Activated naive CD4-positive, alpha-beta T cell treated with anti-CD3 and anti-CD28 coated beads for 36 hours (primary cell): ENCODE data around the gene PTPRM. TPM values are rescaled to one million over a fixed set of nuclear protein-coding genes. Genes with fewer than 3 reads are reported as not detected.

Experiments used
- CTCF ChIA-PET: fragments of 350-600 bp; sonication (Branson Sonifier 250); formaldehyde crosslinking; loops from one replicate; lab custom pipeline; 2021; ENCODE audit warnings: antibody characterized with exemption; lab: Charles Lee
- DNase-seq: peaks from one replicate; pipeline ENCODE4 v3.0.0-alpha.2; 2020
- H3K27ac Mint-ChIP-seq: one replicate; pipeline ENCODE4 v1.8.0; 2021; ENCODE audit warnings: mild to moderate bottlenecking, mixed read lengths
- H3K27me3 Mint-ChIP-seq: one replicate; pipeline ENCODE4 v1.8.0; 2021; ENCODE audit warnings: low read depth, mixed read lengths
- H3K36me3 Mint-ChIP-seq: one replicate; pipeline ENCODE4 v1.8.0; 2021; ENCODE audit warnings: low read depth, mixed read lengths
- H3K4me1 Mint-ChIP-seq: one replicate; pipeline ENCODE4 v1.8.0; 2021; ENCODE audit warnings: low read depth, mixed read lengths
- H3K4me3 Mint-ChIP-seq: one replicate; pipeline ENCODE4 v1.8.0; 2021; ENCODE audit warnings: mild to moderate bottlenecking, moderate library complexity, mixed read lengths
- H3K9me3 Mint-ChIP-seq: one replicate; pipeline ENCODE4 v1.8.0; 2021; ENCODE audit warnings: mixed read lengths
- intact Hi-C: fragments of 100-400 bp; cut with micrococcal nuclease; formaldehyde crosslinking; loops from one replicate; pipeline ENCODE4 v1.15.1; 2023
- total RNA-seq, 2 experiments: library from RNA; stranded (reverse); gene quantifications; one replicate each; pipeline ENCODE4 v1.2.3, GENCODE V29; 2021

Gene PTPRM
- total RNA-seq, 2 experiments from 2014 or later, result 4.3 to 6.1 TPM

DNA sequence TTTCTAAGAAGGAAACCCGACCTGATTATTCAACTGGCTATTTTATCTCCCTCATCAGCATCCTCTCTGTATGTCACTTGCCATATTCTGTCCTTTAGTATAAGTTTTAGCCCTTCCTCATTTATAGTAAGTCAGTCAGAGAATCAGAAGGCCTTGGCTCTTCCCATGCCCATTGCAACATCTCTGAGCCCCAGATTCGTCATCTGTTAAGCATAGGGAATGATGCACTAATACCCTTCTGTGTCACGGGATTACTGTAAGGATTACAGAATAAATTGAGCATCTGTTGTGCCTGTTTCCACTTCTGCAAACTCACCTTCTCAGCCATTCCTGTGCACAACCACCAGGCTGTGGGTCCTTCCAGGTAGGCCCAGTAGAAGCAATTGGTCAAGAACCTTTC, 784.0 kb downstream of the PTPRM start:
- Mint-ChIP-seq H3K9me3 (no peaks in the 10 kb centered on the region), H3K4me3 (no peak overlapping the region), H3K27me3 (no peaks in the 10 kb centered on the region), H3K36me3 (no peaks in the 10 kb centered on the region), H3K27ac (no peak overlapping the region), H3K4me1 (no peaks in the 10 kb centered on the region)
- intact Hi-C loops, result no loop called here
- DNase-seq, result no peak
- CTCF ChIA-PET, result no interaction called here

DNA sequence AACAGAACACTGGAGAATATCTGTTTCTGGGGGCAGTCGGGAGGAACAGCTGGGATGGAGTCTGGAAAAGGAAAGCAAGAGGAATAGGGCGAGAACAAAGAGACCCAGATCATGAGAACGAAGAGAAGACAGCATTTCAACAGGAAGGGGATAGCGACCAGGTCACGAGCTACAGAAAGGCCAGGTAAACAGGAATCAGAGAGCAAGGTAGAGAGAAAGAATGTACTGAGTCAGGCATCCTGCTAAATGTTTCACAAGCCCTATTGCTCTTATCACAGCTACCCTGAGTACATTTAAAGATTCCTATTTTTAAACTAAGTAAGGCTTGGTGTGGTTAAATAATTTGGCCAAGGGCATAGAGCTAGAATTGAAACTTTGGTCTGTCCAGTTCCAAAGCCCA, 787.2 kb downstream of the PTPRM start:
- Mint-ChIP-seq H3K36me3 (no peaks in the 10 kb centered on the region), H3K27ac (no peak overlapping the region), H3K9me3 (no peaks in the 10 kb centered on the region), H3K4me1 (no peaks in the 10 kb centered on the region), H3K27me3 (no peaks in the 10 kb centered on the region), H3K4me3 (no peak overlapping the region)
- CTCF ChIA-PET, result interaction anchor here (0.6 kb wide), 1 partner anchor 84 kb away, joined by 4 read pairs; no protein-coding TSS in a partner anchor
- no peak for DNase-seq
- intact Hi-C loops, result no loop called here

DNA sequence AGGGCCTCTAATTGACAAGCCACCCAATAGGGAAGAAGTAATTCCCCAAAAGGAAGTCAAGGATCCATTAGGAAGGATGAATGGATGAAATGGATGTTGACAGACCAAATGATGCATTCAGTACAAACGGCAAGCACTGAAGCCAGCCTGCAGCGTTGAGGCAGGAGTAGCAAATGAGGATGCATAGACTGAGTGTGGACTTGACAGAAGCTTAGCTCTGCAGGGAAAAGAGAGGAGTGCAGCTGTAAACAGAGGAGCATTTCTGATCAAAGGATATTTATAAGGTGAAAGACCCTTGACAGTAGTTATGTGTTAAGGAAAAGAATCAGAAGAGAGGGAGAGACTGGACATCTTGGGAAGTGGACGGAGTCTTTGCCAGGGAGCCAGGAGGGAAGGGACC, 788.9 kb downstream of the PTPRM start:
- CTCF ChIA-PET, result no interaction called here
- H3K4me1 Mint-ChIP-seq, result no peaks in the 10 kb centered on the region
- no peaks in the 10 kb centered on the region for H3K27me3 Mint-ChIP-seq
- intact Hi-C loops, result no loop called here
- DNase-seq, result no peak
- no peaks in the 10 kb centered on the region for H3K36me3 Mint-ChIP-seq
- no peak overlapping the region for H3K4me3 Mint-ChIP-seq
- no peak overlapping the region for H3K27ac Mint-ChIP-seq
- H3K9me3 Mint-ChIP-seq, result no peaks in the 10 kb centered on the region

DNA sequence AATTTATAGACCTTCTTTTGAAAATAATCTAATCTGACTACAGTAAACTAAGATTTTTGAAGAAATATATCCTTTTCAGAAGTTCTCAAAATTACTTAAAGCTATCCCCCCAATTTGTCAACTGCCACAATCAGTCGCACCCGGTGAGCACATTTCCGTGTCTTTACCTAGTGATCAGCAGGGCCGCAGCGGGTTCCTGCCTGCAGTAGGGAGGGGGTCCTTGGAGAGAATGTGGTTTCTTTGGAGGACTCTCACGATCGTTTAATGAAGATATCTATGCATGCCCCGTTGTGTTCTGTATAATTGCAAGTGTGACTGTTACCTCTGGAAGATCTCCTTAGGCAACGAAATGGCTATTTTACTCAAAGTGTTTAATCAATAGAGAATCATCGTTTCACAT, 790.2 kb downstream of the PTPRM start:
- no peak for DNase-seq
- Mint-ChIP-seq H3K27me3 (no peaks in the 10 kb centered on the region), H3K4me1 (no peaks in the 10 kb centered on the region), H3K9me3 (no peaks in the 10 kb centered on the region), H3K4me3 (no peak overlapping the region), H3K27ac (no peak overlapping the region), H3K36me3 (no peaks in the 10 kb centered on the region)
- intact Hi-C loops, result no loop called here
- CTCF ChIA-PET, result no interaction called here

DNA sequence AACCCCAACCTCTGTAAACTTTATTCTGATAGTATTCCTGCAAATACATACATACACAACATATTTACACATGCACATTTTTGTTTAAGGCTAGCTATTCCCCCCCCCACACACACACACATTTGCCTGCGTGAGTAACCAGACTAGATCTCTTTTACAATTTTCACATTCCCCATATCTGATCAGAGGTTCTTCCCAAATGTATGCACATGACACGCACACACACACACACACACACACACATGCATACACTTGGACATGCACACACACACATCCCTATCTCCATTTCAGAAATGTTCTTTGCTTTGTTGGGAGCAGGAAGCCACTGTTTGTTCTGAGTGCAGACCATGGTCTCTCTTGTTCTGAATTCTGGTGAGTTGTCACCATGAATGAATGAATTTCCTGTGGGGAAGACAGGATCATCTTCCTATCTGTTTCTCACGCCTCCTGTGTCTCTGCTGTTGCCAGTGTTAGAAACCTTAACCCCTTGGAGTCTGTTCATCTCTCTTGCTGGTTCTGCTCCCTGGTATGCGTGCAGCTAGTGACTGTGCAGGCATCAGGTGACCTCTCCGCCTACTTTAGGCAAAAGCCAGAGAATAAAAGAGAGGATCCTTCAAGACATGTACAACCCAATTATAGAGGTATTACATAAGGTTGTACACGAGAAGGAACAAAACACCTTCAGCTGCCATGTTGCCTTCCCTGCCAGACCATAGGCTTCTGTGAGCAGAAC, 791.1 kb downstream of the PTPRM start:
- Mint-ChIP-seq H3K4me1 (no peaks in the 10 kb centered on the region), H3K4me3 (no peak overlapping the region), H3K27ac (no peak overlapping the region), H3K9me3 (no peaks in the 10 kb centered on the region), H3K27me3 (no peaks in the 10 kb centered on the region), H3K36me3 (no peaks in the 10 kb centered on the region)
- intact Hi-C loops, result no loop called here
- CTCF ChIA-PET, result no interaction called here
- no peak for DNase-seq

DNA sequence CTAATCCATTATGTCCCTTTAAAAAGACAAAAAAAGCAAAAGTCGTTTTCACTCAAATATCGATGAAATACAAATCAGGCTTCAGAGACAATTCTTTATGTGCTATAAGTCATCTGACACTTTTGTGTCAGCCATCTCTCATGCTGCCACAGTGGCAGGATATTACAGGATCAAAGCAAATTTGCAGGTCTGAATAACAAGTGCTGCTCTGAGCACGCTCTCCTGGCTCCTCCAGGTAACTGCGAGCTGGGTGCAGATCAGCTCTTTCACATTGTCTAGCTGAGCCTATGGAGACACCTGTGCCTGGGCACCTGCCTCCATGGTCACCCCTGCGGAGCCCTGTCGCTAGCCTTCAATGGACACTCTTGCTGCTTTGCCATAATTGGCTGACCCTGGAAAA, 792.0 kb downstream of the PTPRM start:
- no peaks in the 10 kb centered on the region for H3K27me3 Mint-ChIP-seq
- no peaks in the 10 kb centered on the region for H3K9me3 Mint-ChIP-seq
- CTCF ChIA-PET, result no interaction called here
- H3K4me1 Mint-ChIP-seq, result no peaks in the 10 kb centered on the region
- no peak for DNase-seq
- no peak overlapping the region for H3K4me3 Mint-ChIP-seq
- no peak overlapping the region for H3K27ac Mint-ChIP-seq
- H3K36me3 Mint-ChIP-seq, result no peaks in the 10 kb centered on the region
- intact Hi-C loops, result no loop called here

DNA sequence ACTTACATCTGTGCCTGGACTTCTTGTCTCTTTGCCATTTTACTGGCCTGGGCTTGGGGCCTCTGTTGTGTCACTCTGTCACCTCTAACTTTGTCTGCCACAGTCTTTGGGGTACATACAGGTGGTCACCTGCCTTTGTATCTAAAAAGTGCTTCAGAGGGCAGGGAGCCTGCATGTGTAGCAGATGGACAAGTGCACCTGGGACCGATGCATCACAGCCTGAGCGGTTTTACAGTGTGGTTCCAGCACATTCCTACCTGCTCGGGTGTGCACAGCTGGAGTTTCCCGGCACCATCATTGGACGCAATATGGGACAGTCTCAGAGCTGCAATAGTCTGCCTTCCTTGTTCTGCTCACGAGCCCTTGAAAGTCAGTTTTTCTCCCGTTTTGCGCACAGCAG, 792.4 kb downstream of the PTPRM start:
- CTCF ChIA-PET, result no interaction called here
- DNase-seq, result no peak
- H3K36me3 Mint-ChIP-seq, result no peaks in the 10 kb centered on the region
- H3K9me3 Mint-ChIP-seq, result no peaks in the 10 kb centered on the region
- H3K4me1 Mint-ChIP-seq, result no peaks in the 10 kb centered on the region
- intact Hi-C loops, result no loop called here
- no peaks in the 10 kb centered on the region for H3K27me3 Mint-ChIP-seq
- no peak overlapping the region for H3K27ac Mint-ChIP-seq
- no peak overlapping the region for H3K4me3 Mint-ChIP-seq

DNA sequence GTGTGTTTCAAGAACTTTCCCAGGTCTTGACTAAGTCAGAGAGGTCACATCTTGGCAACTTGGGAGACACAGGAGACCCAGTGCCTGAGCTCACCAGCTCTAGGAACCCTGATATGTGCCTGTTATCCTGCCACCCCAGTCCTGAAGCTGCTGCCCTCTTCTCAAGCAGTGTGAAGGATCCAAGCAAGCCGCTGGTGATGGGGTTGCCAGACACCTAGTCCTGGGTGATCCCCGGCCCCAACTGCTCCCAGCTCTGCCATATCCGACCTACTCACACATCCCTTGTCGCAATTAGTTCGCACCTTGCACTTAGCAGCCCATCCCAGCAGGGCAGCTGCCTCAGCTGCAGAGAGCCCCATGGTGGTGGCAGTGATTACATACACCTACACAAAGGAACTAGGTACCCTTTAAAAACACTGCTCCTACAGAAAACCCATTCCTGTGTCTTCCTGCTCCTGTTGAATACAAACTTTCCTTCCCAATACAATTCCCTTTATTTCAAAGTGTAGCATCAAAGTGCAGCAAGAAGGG, 794.9 kb downstream of the PTPRM start:
- H3K27me3 Mint-ChIP-seq, result peaks cover 14% of the 10 kb centered on the region
- DNase-seq, result no peak
- H3K4me3 Mint-ChIP-seq, result no peak overlapping the region
- no peak overlapping the region for H3K27ac Mint-ChIP-seq
- no peaks in the 10 kb centered on the region for H3K36me3 Mint-ChIP-seq
- intact Hi-C loops, result loop anchor here (10.0 kb wide), 1 partner anchor 57 kb away; no protein-coding TSS in a partner anchor
- peaks cover 3% of the 10 kb centered on the region for H3K4me1 Mint-ChIP-seq
- CTCF ChIA-PET, result no interaction called here
- H3K9me3 Mint-ChIP-seq, result no peaks in the 10 kb centered on the region

DNA sequence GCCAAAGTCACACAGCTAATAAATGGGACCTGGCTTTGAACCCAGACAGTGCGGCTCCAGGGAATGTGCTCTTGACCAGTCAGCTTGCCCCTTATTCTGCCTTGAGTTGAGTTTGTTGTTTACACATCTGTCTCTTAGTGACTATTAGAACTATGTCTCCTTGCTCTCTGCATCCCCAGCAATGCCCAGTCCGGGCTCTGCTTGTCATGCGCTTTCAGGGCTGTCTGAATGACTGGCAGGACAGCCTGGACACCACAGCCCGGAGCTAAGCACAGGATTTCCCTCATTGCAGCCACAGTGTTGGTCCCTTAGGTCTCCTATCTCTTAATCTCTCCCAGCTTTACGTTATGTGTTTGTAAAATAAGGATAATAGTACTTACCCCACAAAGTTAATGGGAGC, 795.7 kb downstream of the PTPRM start:
- peaks cover 3% of the 10 kb centered on the region for H3K4me1 Mint-ChIP-seq
- DNase-seq, result no peak
- intact Hi-C loops, result loop anchor here (10.0 kb wide), 1 partner anchor 58 kb away; no protein-coding TSS in a partner anchor
- H3K4me3 Mint-ChIP-seq, result no peak overlapping the region
- CTCF ChIA-PET, result no interaction called here
- peaks cover 16% of the 10 kb centered on the region for H3K27me3 Mint-ChIP-seq
- H3K36me3 Mint-ChIP-seq, result no peaks in the 10 kb centered on the region
- H3K9me3 Mint-ChIP-seq, result no peaks in the 10 kb centered on the region
- H3K27ac Mint-ChIP-seq, result no peak overlapping the region

DNA sequence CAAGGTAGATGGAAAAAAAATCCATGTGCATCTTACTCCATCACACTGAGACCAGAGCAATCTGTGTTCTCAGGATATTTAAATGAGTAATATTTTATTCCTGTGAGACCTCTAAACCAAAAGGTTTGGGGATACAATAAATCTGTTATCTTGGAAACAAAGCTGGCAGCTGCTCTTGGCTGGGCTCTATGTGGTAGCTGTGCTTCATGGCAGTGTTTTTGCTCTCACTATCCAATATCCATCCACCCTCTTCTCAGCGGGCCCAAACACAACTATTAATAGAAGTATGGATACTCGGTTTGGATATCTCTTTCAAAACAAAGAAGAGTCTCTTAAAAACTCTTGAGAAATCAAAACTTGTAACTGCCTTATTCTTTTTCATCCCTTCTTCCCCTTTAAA, 797.3 kb downstream of the PTPRM start:
- H3K36me3 Mint-ChIP-seq, result no peaks in the 10 kb centered on the region
- intact Hi-C loops, result loop anchor here (10.0 kb wide), 1 partner anchor 60 kb away; no protein-coding TSS in a partner anchor
- DNase-seq, result no peak
- H3K27me3 Mint-ChIP-seq, result peaks cover 21% of the 10 kb centered on the region
- CTCF ChIA-PET, result no interaction called here
- H3K4me3 Mint-ChIP-seq, result no peak overlapping the region
- no peak overlapping the region for H3K27ac Mint-ChIP-seq
- H3K4me1 Mint-ChIP-seq, result peaks cover 3% of the 10 kb centered on the region
- no peaks in the 10 kb centered on the region for H3K9me3 Mint-ChIP-seq

DNA sequence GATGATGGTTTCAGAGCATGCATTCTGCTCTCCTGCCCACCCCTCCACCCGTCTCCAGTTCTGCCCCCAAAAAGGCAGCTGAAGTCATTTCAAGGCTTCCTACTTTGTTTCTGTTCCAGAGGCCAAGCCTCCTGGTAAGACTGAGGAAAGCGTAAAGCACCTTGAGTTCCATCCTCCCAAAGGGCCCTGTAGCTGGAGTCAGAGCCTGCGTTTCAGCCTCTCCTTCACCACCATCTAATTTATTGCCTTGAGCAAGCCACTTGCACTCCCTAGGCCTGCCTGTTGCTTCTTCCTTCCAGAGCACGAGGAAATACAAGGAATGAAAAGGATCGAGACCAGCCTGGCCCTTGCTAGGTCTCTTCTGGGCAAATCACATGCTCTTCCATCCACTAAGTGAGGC, 797.9 kb downstream of the PTPRM start:
- Mint-ChIP-seq H3K27ac (no peak overlapping the region), H3K36me3 (no peaks in the 10 kb centered on the region), H3K27me3 (peaks cover 21% of the 10 kb centered on the region), H3K4me1 (peaks cover 3% of the 10 kb centered on the region), H3K9me3 (no peaks in the 10 kb centered on the region), H3K4me3 (no peak overlapping the region)
- DNase-seq, result no peak
- CTCF ChIA-PET, result no interaction called here
- intact Hi-C loops, result loop anchor here (10.0 kb wide), 1 partner anchor 60 kb away; no protein-coding TSS in a partner anchor

DNA sequence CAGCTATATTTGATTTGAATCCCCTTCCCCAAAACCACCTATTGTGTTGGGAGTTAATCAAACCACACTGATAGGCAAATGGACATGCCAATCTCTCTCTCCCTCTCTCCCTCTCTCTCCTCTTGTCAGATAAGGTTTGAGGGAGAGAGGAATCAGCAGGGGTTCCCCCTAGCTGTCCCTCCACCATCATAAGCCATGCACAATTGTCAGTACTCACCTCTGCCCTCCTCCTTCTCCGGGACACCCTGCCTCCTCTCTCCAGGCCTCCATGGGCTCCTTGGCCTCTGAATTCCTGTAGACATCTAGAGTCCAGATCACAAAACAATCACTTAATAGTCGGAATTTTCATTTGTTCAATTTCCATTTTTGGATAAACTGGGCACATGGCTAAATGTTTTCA, 798.4 kb downstream of the PTPRM start:
- intact Hi-C loops, result loop anchor here (10.0 kb wide), 1 partner anchor 61 kb away; no protein-coding TSS in a partner anchor
- Mint-ChIP-seq H3K9me3 (no peaks in the 10 kb centered on the region), H3K4me3 (no peak overlapping the region), H3K27ac (no peak overlapping the region), H3K36me3 (no peaks in the 10 kb centered on the region), H3K27me3 (peaks cover 21% of the 10 kb centered on the region), H3K4me1 (peaks cover 3% of the 10 kb centered on the region)
- CTCF ChIA-PET, result no interaction called here
- DNase-seq, result no peak

DNA sequence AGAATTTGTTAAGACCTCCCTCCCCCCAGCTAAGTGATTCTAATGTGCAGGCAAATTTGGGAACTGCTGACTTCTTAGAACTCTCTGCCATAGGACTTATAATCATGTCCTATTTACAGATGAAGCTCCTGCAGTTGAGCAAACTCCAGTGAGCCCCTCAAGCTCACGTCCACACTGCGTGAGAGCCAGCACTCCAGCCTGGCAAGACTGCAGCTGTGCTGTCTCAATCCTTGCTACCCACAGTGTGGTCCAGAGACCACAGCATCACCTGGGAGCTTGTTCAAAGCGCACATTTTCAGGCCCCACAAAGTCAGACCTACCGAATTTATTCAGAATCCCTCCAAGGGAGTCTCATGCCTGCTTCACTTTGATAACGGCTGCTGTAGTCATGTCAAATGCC, 799.0 kb downstream of the PTPRM start:
- Mint-ChIP-seq H3K36me3 (no peaks in the 10 kb centered on the region), H3K9me3 (no peaks in the 10 kb centered on the region), H3K27me3 (peaks cover 21% of the 10 kb centered on the region), H3K4me3 (no peak overlapping the region), H3K4me1 (peaks cover 3% of the 10 kb centered on the region), H3K27ac (no peak overlapping the region)
- CTCF ChIA-PET, result no interaction called here
- no peak for DNase-seq
- intact Hi-C loops, result loop anchor here (10.0 kb wide), 1 partner anchor 61 kb away; no protein-coding TSS in a partner anchor
